ENCODE results near the gene GRB2. TPM values are rescaled to one million over a fixed set of nuclear protein-coding genes. Genes with fewer than 3 reads are reported as not detected.
"Not testable (repeated sequence)": the region's sequence is repeated elsewhere in the genome, so short reads cannot be mapped to it uniquely, and the experiment has no call there.

Gene GRB2
- total RNA-seq, 1 experiment from 2014 or later = 148 TPM

GRCh38 chr17:75447951-75448856 lies 42.7 kb upstream of the GRB2 start:
- Histone ChIP-seq H3K27ac (ENCODE audit: low read length) (no peak overlapping the region), H3K36me3 (ENCODE audit: control insufficient read depth, insufficient read depth, low read length) (no peaks in the 10 kb centered on the region), H3K4me3 (ENCODE audit: low read depth in 2 of 2, low read length in 2 of 2) (no peak overlapping the region), H3K4me1 (ENCODE audit: control insufficient read depth, insufficient read depth, low read length) (no peaks in the 10 kb centered on the region), H3K27me3 (ENCODE audit: control insufficient read depth, insufficient read depth, low read length) (no peaks in the 10 kb centered on the region), H3K9me3 (ENCODE audit: control insufficient read depth, insufficient read depth, low read depth, low read length) (no peaks in the 10 kb centered on the region)
- DNase-seq (ENCODE audit: low read depth, low spot score) (no peak), ATAC-seq (no peak)
- TF ChIP-seq CTCF (IDR thresholded peaks at IDR 0.05) (no peak), REST (IDR thresholded peaks at IDR 0.05; ENCODE audit: insufficient read depth in 1 of 2, low read depth in 2 of 2, low read length in 1 of 2) (no peak), TCF7L2 (IDR thresholded peaks at IDR 0.05; ENCODE audit: low read depth, low read length) (no peak), SIN3A (IDR thresholded peaks at IDR 0.05; ENCODE audit: borderline replicate concordance, insufficient read depth, low read depth, low read length) (no peak)
- ChIA-PET CTCF (interaction anchor here (0.6 kb wide), 1 partner anchor 125 kb away, joined by 14 read pairs; no protein-coding TSS in a partner anchor), POLR2A (interaction anchor here (0.7 kb wide), 1 partner anchor 109 kb away, joined by 13 read pairs; no protein-coding TSS in a partner anchor)
- in situ Hi-C loops (cut with HindIII; ENCODE audit: low pct_unique_long_range_greater_than_20kb, low sequenced_read_pairs) = no loop called here
- intact Hi-C loops (cut with micrococcal nuclease; ENCODE audit: unreplicated experiment) = no loop called here
- no TSS peak for BruUV-seq (replicated peaks)

GRCh38 chr17:75445896-75446295 lies 40.4 kb upstream of the GRB2 start:
- H3K9me3 ChIP-seq (ENCODE audit: control insufficient read depth, insufficient read depth, low read depth, low read length); H3K36me3 ChIP-seq (ENCODE audit: control insufficient read depth, insufficient read depth, low read length); intact Hi-C loops (cut with micrococcal nuclease; ENCODE audit: unreplicated experiment); ATAC-seq; H3K4me3 ChIP-seq (ENCODE audit: low read depth in 2 of 2, low read length in 2 of 2); CTCF ChIA-PET; BruUV-seq (replicated peaks); H3K27ac ChIP-seq (ENCODE audit: low read length); H3K4me1 ChIP-seq (ENCODE audit: control insufficient read depth, insufficient read depth, low read length); in situ Hi-C loops (cut with HindIII; ENCODE audit: low pct_unique_long_range_greater_than_20kb, low sequenced_read_pairs); H3K27me3 ChIP-seq (ENCODE audit: control insufficient read depth, insufficient read depth, low read length); POLR2A ChIA-PET; DNase-seq (ENCODE audit: low read depth, low spot score): not testable (repeated sequence)

- H3K27me3 ChIP-seq (ENCODE audit: control insufficient read depth, insufficient read depth, low read length) = no peaks in the 10 kb centered on the region
- DNase-seq (ENCODE audit: low read depth, low spot score) = no peak
- H3K9me3 ChIP-seq (ENCODE audit: control insufficient read depth, insufficient read depth, low read depth, low read length) = no peaks in the 10 kb centered on the region
- CTCF ChIA-PET = no interaction called here
- H3K36me3 ChIP-seq (ENCODE audit: control insufficient read depth, insufficient read depth, low read length) = no peaks in the 10 kb centered on the region
- in situ Hi-C loops (cut with HindIII; ENCODE audit: low pct_unique_long_range_greater_than_20kb, low sequenced_read_pairs) = no loop called here
- no peak overlapping the region for H3K4me3 ChIP-seq (ENCODE audit: low read depth in 2 of 2, low read length in 2 of 2)
- POLR2A ChIA-PET = no interaction called here
- ATAC-seq = no peak
- intact Hi-C loops (cut with micrococcal nuclease; ENCODE audit: unreplicated experiment) = no loop called here
- H3K4me1 ChIP-seq (ENCODE audit: control insufficient read depth, insufficient read depth, low read length) = no peaks in the 10 kb centered on the region
- TF ChIP-seq CTCF (IDR thresholded peaks at IDR 0.05) (no peak), POLR2AphosphoS5 (IDR thresholded peaks at IDR 0.05; ENCODE audit: low read depth, low read length) (no peak), REST (IDR thresholded peaks at IDR 0.05; ENCODE audit: insufficient read depth in 1 of 2, low read depth in 2 of 2, low read length in 1 of 2) (no peak), SIN3A (IDR thresholded peaks at IDR 0.05; ENCODE audit: borderline replicate concordance, insufficient read depth, low read depth, low read length) (no peak), TCF7L2 (IDR thresholded peaks at IDR 0.05; ENCODE audit: low read depth, low read length) (no peak)
- no TSS peak for BruUV-seq (replicated peaks)
- no peak overlapping the region for H3K27ac ChIP-seq (ENCODE audit: low read length)
Observed at GRCh38 chr17:75445296-75445695, 39.8 kb upstream of the GRB2 start.

Data from Panc1 (cell line).